IMR-90 (cell line): Measurements from ENCODE around the gene ZBTB45.

ENCODE experiments used
- CTCF ChIP-seq: conservative IDR thresholded peaks from 2 replicates; pipeline ENCODE4 v1.5.1; 2012; ENCODE audit warnings: mild to moderate bottlenecking, low read depth, low read length, improper control_type of control experiment
- ELK1 ChIP-seq: fragments of 150-350 bp; IDR thresholded peaks from 2 replicates; pipeline ENCODE4 v1.6.1; 2016; ENCODE audit warnings: low read depth, mild to moderate bottlenecking, low read length, moderate library complexity, borderline replicate concordance
- FOS ChIP-seq: fragments of 150-350 bp; IDR thresholded peaks from 2 replicates; pipeline ENCODE4 v1.6.1; 2016; ENCODE audit warnings: low read depth, low read length
- MAZ ChIP-seq: IDR thresholded peaks from 2 replicates; pipeline ENCODE4 v1.6.1; 2012; ENCODE audit warnings: low read depth, mild to moderate bottlenecking, low read length, improper control_type of control experiment, moderate library complexity, borderline replicate concordance
- MXI1 ChIP-seq: IDR thresholded peaks from 2 replicates; pipeline ENCODE4 v1.6.1; 2012; ENCODE audit warnings: low read depth, mild to moderate bottlenecking, low read length, moderate library complexity, borderline replicate concordance
- POLR2A ChIP-seq: IDR thresholded peaks from 2 replicates; pipeline ENCODE4 v1.6.1; 2012; ENCODE audit warnings: mild to moderate bottlenecking, low read depth, low read length
- RAD21 ChIP-seq: IDR thresholded peaks from 2 replicates; pipeline ENCODE4 v1.6.1; 2012; ENCODE audit warnings: low read length, improper control_type of control experiment
- RFX5 ChIP-seq: IDR thresholded peaks from 2 replicates; pipeline ENCODE4 v1.8.0; 2012; ENCODE audit warnings: low read depth, mild to moderate bottlenecking, low read length, moderate library complexity

- TF ChIP-seq RFX5 (no peak), MXI1 (no peak), CTCF (no peak), POLR2A (no peak), RAD21 (no peak), FOS (no peak), MAZ (no peak), ELK1 (no peak)
Observed at GRCh38 chr19:58510084-58510862, 9.3 kb downstream of the ZBTB45 start.
